ENCODE results near the gene GOLGA6L10. TPM values are rescaled to one million over a fixed set of nuclear protein-coding genes. Genes with fewer than 3 reads are reported as not detected.
"Not testable (repeated sequence)": the region's sequence is repeated elsewhere in the genome, so short reads cannot be mapped to it uniquely, and the experiment has no call there.

GOLGA6L10 gene
- total and polyA plus RNA-seq, 9 of the 15 experiments (the other 6 are each of a cell fraction or from before 2014, with no cell fraction given) = 0.32 to 7.1 (median 2.0) TPM

DNA sequence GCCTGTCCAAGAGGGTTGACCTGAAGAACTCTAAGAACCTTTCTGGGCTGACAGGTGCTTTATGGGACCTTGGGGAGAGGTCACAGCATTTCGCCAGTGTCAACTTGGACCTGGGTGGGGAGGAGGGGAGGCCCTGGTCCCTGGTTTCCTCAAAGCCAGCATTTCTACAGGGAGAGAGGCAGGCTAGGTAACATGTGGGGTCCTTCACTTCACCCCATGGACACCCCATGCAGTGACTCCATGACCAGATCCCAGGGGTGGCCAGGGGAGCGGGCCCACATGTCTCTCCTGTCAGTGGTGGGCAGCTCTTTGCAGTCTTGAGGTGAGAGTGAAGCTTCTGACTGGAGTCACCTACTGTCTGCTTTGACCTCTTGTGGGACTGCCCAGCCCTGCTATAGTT lies 35.8 kb downstream of the GOLGA6L10 start (continued):
- TF ChIP-seq MYBL2 (IDR thresholded peaks at IDR 0.05; ENCODE audit: low read depth) (no peak), MYBL2 (CRISPR knock-in tag; IDR thresholded peaks at IDR 0.05; ENCODE audit: borderline replicate concordance) (no peak)

- intact Hi-C loops (cut with micrococcal nuclease) (no loop called here), in situ Hi-C loops (cut with MboI) (no loop called here)
- H3K4me1 ChIP-seq (replicated peaks in 1 of 2; ENCODE audit: control insufficient read depth in 2 of 2, insufficient read depth in 2 of 2, low read length in 2 of 2) = peaks cover 3 to 23% of the 10 kb centered on the region in 2 experiments; a peak in 3 of 5 replicates
- no peaks in the 10 kb centered on the region for H3K9me1 ChIP-seq (ENCODE audit: control insufficient read depth, insufficient read depth, low read length)
- H4K20me1 ChIP-seq (replicated peaks; ENCODE audit: control insufficient read depth, insufficient read depth, low read length) = no peaks in the 10 kb centered on the region
- H3K27ac ChIP-seq (ENCODE audit: extremely low read depth, low read depth, low read length) = no peak overlapping the region
- TF ChIP-seq PBX2 (CRISPR knock-in tag; IDR thresholded peaks at IDR 0.05; ENCODE audit: low read depth) = no peak
- TF ChIP-seq PBX2 (tag; conservative IDR thresholded peaks at IDR 0.05; ENCODE audit: low read depth) = peak; percentile 91
- peak; percentile 43 for TF ChIP-seq MEIS2 (IDR thresholded peaks at IDR 0.05; ENCODE audit: partially characterized antibody)
- TF ChIP-seq ZFPM2 (CRISPR knock-in tag; IDR thresholded peaks at IDR 0.05) = no peak
- peaks cover 0 to under 1% of the 10 kb centered on the region in 2 experiments; a peak in 2 of 5 replicates for H3K27me3 ChIP-seq (ENCODE audit: control insufficient read depth in 2 of 2, insufficient read depth in 2 of 2, low read length in 2 of 2)
- H3K9me3 ChIP-seq (replicated peaks; ENCODE audit: control insufficient read depth, insufficient read depth, low read depth, low read length) = no peaks in the 10 kb centered on the region
- H3K79me2 ChIP-seq (ENCODE audit: control insufficient read depth, insufficient read depth, low read length) = no peaks in the 10 kb centered on the region
- DNase-seq (ENCODE audit: extremely low read depth in 1 of 4, low spot score in 3 of 4) (no peak), ATAC-seq (no peak), FAIRE-seq (no peak)
- H3K4me3 ChIP-seq = no peak overlapping the region
- no peak overlapping the region for H3K9ac ChIP-seq (ENCODE audit: insufficient read depth in 1 of 2, low read depth in 2 of 2, low read length in 2 of 2)
- no peaks in the 10 kb centered on the region for H3K36me3 ChIP-seq (ENCODE audit: control insufficient read depth, insufficient read depth, low read length)
- no TSS peak for BruUV-seq (replicated peaks)
- 26% methylated on average over 6 of the region's 8 CpGs for whole genome bisulfite sequencing (ENCODE audit: insufficient coverage, low coverage, missing lambda C conversion rate)
- H2AFZ ChIP-seq (ENCODE audit: low read depth, low read length) = no peak overlapping the region
- ChIA-PET POLR2A (no interaction called here), CTCF (ENCODE audit: low intra/inter-chr PET ratio) (no interaction called here)
- H3K4me2 ChIP-seq (ENCODE audit: insufficient read depth, low read length) = no peak overlapping the region
Observed at GRCh38 chr15:82312586-82313349, 36.5 kb downstream of the GOLGA6L10 start.

GRCh38 chr15:82311321-82311720 lies 38.0 kb downstream of the GOLGA6L10 start:
- H3K4me3 ChIP-seq; H3K9me1 ChIP-seq (ENCODE audit: control insufficient read depth, insufficient read depth, low read length); ATAC-seq; FAIRE-seq; H4K20me1 ChIP-seq (replicated peaks; ENCODE audit: control insufficient read depth, insufficient read depth, low read length); CTCF ChIA-PET (ENCODE audit: low intra/inter-chr PET ratio); in situ Hi-C loops (cut with MboI); H3K79me2 ChIP-seq (ENCODE audit: control insufficient read depth, insufficient read depth, low read length); intact Hi-C loops (cut with micrococcal nuclease); H3K9me3 ChIP-seq (replicated peaks; ENCODE audit: control insufficient read depth, insufficient read depth, low read depth, low read length); H3K9ac ChIP-seq (ENCODE audit: insufficient read depth in 1 of 2, low read depth in 2 of 2, low read length in 2 of 2); DNase-seq (ENCODE audit: extremely low read depth in 1 of 4, low spot score in 3 of 4); H3K36me3 ChIP-seq (ENCODE audit: control insufficient read depth, insufficient read depth, low read length); H3K27ac ChIP-seq (ENCODE audit: extremely low read depth, low read depth, low read length); H2AFZ ChIP-seq (ENCODE audit: low read depth, low read length); BruUV-seq (replicated peaks); H3K4me2 ChIP-seq (ENCODE audit: insufficient read depth, low read length); POLR2A ChIA-PET: not testable (repeated sequence)
- Histone ChIP-seq H3K27me3 (ENCODE audit: control insufficient read depth in 2 of 2, insufficient read depth in 2 of 2, low read length in 2 of 2) (peaks cover 3 to 11% of the 10 kb centered on the region in 2 experiments; a peak in 2 of 5 replicates), H3K4me1 (replicated peaks in 1 of 2; ENCODE audit: control insufficient read depth in 2 of 2, insufficient read depth in 2 of 2, low read length in 2 of 2) (peaks cover 0 to 15% of the 10 kb centered on the region in 2 experiments; a peak in 2 of 5 replicates)
- 4% methylated on average over 4 of the region's 5 CpGs for WGBS (ENCODE audit: insufficient coverage, low coverage, missing lambda C conversion rate)

All from K562 (cell line).